ENCODE measurements around the gene NCLN.
A peak's percentile ranks its signal among the peaks of the same experiment; 100 is the strongest.

Gene NCLN

DNA sequence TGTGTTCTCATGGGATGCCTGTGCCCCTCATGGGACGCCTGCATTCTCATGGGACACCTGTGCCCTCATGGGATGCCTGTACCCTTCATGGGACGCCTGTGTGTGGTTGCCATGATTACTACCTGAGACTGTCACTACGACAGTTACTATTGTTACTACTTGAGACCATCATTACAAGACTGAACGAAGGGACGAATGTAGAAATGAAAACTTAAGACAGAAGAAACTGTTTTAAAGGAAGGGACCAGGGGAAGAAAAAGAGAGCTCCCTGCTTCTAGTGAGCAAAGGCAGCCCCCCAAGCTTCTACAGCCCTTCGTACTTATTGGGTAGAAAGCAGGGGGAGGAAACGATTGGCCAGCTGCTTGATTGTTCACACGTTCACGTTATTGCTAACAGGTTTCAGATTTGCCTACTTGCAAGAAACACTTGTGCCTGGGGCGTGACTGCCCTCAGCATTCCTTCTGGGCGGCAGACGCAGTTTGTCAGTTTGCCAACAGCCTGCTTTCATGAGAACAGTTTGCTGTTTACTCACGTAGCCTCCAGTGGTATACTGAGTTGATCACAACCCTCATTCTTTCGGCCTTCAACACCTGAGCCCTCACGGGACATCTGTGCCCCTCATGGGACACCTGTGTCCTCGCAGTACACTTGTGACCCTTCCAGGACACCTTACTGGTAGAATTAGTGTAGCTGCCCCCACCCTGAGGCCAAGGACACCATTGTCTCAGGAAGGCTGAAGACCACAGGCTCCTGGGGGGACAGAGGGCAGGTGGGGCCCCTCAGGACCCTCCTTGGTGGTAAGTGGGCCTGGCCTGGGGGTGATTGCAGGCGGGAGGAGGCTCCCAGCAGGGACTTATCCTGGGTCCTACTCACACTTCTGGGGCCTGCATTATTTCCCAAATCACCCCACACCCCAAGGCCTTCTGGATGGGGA lies 9.7 kb upstream of the NCLN start:
- H3K27ac ChIP-seq (ENCODE audit: low read depth, low read length) = no peak overlapping the region
- H3K4me1 ChIP-seq (ENCODE audit: insufficient read depth, low read length) = no peaks in the 10 kb centered on the region
- no peak overlapping the region for H3K9ac ChIP-seq (ENCODE audit: low read depth, low read length)
- 80% methylated on average over 16 of the region's 17 CpGs for WGBS
- no peaks in the 10 kb centered on the region for H3K36me3 ChIP-seq (ENCODE audit: insufficient read depth, low read length)
- H3K27me3 ChIP-seq (ENCODE audit: insufficient read depth, low read length) = no peaks in the 10 kb centered on the region
- H3K9me3 ChIP-seq (ENCODE audit: insufficient read depth, low read depth, low read length) = no peaks in the 10 kb centered on the region
- H3K4me3 ChIP-seq (ENCODE audit: low read length) = no peak overlapping the region

GRCh38 chr19:3176715-3177501 lies 8.8 kb upstream of the NCLN start:
- H3K4me1 ChIP-seq (ENCODE audit: insufficient read depth, low read length) = no peaks in the 10 kb centered on the region
- H3K9ac ChIP-seq (ENCODE audit: low read depth, low read length) = no peak overlapping the region
- no peaks in the 10 kb centered on the region for H3K27me3 ChIP-seq (ENCODE audit: insufficient read depth, low read length)
- H3K9me3 ChIP-seq (ENCODE audit: insufficient read depth, low read depth, low read length) = no peaks in the 10 kb centered on the region
- H3K4me3 ChIP-seq (ENCODE audit: low read length) = no peak overlapping the region
- H3K36me3 ChIP-seq (ENCODE audit: insufficient read depth, low read length) = no peaks in the 10 kb centered on the region
- WGBS = 85% methylated on average over 11 of the region's 11 CpGs
- H3K27ac ChIP-seq (ENCODE audit: low read depth, low read length) = no peak overlapping the region

DNA sequence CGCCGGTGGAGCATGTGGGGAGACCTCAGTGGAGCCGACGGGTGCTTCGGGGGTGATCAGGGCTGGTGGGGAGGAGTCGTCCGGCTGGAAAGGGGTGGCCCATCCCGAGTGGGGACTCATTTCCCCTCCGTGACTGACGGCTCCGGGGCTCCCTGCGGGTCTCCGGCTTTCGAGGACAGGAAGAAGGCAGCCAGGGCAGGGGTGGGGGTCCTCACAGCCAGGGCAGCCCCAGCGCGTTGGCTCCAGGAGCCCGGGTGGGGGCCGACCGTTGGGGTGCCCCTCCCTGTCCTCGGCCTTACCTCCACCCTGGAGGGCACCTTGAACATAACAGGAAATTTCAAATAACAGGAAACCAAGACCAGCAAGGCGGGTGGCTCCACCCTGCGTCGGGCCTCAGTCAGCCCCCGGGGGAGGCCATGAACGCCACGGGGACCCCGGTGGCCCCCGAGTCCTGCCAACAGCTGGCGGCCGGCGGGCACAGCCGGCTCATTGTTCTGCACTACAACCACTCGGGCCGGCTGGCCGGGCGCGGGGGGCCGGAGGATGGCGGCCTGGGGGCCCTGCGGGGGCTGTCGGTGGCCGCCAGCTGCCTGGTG lies 7.3 kb upstream of the NCLN start, which contains the start of gene S1PR4:
TSS of gene S1PR4 (plus strand) at position 393 of the 596 bp plus-strand sequence. CDS start at position 417, 24 bp downstream.
- Histone ChIP-seq H3K9ac (ENCODE audit: low read depth, low read length) (no peak within 1 kb of the TSS), H3K27ac (ENCODE audit: low read depth, low read length) (no peak within 1 kb of the TSS), H3K4me1 (ENCODE audit: insufficient read depth, low read length) (no peaks in the 10 kb centered on the region), H3K4me3 (ENCODE audit: low read length) (no peak within 1 kb of the TSS), H3K27me3 (ENCODE audit: insufficient read depth, low read length) (no peaks in the 10 kb centered on the region), H3K36me3 (ENCODE audit: insufficient read depth, low read length) (no peaks in the 10 kb centered on the region), H3K9me3 (ENCODE audit: insufficient read depth, low read depth, low read length) (no peaks in the 10 kb centered on the region)
- 95% methylated on average over 42 of the region's 42 CpGs for WGBS

DNA sequence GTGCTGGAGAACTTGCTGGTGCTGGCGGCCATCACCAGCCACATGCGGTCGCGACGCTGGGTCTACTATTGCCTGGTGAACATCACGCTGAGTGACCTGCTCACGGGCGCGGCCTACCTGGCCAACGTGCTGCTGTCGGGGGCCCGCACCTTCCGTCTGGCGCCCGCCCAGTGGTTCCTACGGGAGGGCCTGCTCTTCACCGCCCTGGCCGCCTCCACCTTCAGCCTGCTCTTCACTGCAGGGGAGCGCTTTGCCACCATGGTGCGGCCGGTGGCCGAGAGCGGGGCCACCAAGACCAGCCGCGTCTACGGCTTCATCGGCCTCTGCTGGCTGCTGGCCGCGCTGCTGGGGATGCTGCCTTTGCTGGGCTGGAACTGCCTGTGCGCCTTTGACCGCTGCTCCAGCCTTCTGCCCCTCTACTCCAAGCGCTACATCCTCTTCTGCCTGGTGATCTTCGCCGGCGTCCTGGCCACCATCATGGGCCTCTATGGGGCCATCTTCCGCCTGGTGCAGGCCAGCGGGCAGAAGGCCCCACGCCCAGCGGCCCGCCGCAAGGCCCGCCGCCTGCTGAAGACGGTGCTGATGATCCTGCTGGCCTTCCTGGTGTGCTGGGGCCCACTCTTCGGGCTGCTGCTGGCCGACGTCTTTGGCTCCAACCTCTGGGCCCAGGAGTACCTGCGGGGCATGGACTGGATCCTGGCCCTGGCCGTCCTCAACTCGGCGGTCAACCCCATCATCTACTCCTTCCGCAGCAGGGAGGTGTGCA lies 6.6 kb upstream of the NCLN start:
- Histone ChIP-seq H3K9me3 (ENCODE audit: insufficient read depth, low read depth, low read length) (no peaks in the 10 kb centered on the region), H3K27me3 (ENCODE audit: insufficient read depth, low read length) (no peaks in the 10 kb centered on the region), H3K27ac (ENCODE audit: low read depth, low read length) (no peak overlapping the region), H3K4me1 (ENCODE audit: insufficient read depth, low read length) (no peaks in the 10 kb centered on the region), H3K4me3 (ENCODE audit: low read length) (no peak overlapping the region), H3K9ac (ENCODE audit: low read depth, low read length) (no peak overlapping the region), H3K36me3 (ENCODE audit: insufficient read depth, low read length) (no peaks in the 10 kb centered on the region)
- 93% methylated on average over 52 of the region's 52 CpGs for WGBS

- Histone ChIP-seq H3K36me3 (ENCODE audit: insufficient read depth, low read length) (no peaks in the 10 kb centered on the region), H3K4me3 (ENCODE audit: low read length) (no peak overlapping the region), H3K9ac (ENCODE audit: low read depth, low read length) (no peak overlapping the region), H3K27me3 (ENCODE audit: insufficient read depth, low read length) (no peaks in the 10 kb centered on the region), H3K9me3 (ENCODE audit: insufficient read depth, low read depth, low read length) (no peaks in the 10 kb centered on the region), H3K4me1 (ENCODE audit: insufficient read depth, low read length) (no peaks in the 10 kb centered on the region), H3K27ac (ENCODE audit: low read depth, low read length) (no peak overlapping the region)
- WGBS = 93% methylated on average over 31 of the region's 31 CpGs
Measured at GRCh38 chr19:3179739-3180293, 5.9 kb upstream of the NCLN start.

DNA sequence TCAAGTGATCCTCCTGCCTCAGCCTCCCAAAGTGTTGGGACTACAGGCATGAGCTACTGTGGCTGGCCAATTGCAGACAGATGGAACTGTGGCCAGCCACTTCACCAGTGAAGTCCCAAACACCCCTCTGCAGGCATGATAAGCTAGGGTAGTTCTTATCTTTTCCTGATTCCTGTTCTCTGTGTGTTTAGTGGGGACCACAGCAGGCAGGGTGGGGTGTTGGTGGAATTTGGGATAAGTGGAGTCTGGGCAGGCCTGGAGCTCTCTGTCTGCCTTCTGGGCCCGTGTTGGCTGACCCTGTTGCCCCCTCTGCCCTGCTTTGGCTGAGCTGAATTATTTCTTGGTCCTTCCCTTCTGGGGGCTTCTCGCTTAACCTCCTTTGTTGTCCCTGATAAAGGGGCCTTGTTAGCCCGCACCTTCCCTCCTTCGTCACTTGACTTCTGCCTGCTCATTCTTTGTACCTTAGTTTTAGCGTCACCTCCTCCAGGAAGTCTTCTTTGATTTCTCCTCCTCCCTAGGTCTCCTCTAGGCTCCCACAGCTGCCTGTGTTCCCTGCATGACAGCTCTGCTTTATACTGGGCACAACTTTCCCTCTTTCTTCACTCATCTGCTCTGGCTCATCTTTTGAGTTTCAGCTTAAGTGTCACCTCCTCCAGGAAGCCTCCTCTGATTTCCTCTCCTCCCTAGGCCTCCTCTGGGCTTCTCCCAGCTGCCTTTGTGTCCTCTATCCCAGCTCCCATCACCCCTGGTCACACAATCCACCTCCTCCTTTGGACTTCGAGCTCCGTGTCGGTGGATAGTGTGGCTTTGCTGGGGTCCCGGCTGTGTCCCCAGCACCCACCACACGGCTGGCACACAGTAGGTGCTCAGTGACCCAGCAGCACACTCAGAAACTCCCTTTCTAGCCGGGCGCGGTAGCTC lies 1.7 kb upstream of the NCLN start:
- H3K4me1 ChIP-seq (ENCODE audit: insufficient read depth, low read length) = peaks cover 9% of the 10 kb centered on the region; the same call in 1 of the 2 replicates
- 0 out of 2 replicates have a peak, but pooled peaks cover 1% of the 10 kb centered on the region for H3K36me3 ChIP-seq (ENCODE audit: insufficient read depth, low read length)
- WGBS = 90% methylated on average over 13 of the region's 13 CpGs
- H3K4me3 ChIP-seq (ENCODE audit: low read length) = no peak overlapping the region
- no peak overlapping the region for H3K9ac ChIP-seq (ENCODE audit: low read depth, low read length)
- H3K9me3 ChIP-seq (ENCODE audit: insufficient read depth, low read depth, low read length) = no peaks in the 10 kb centered on the region
- no peaks in the 10 kb centered on the region for H3K27me3 ChIP-seq (ENCODE audit: insufficient read depth, low read length)
- no peak overlapping the region for H3K27ac ChIP-seq (ENCODE audit: low read depth, low read length)

DNA sequence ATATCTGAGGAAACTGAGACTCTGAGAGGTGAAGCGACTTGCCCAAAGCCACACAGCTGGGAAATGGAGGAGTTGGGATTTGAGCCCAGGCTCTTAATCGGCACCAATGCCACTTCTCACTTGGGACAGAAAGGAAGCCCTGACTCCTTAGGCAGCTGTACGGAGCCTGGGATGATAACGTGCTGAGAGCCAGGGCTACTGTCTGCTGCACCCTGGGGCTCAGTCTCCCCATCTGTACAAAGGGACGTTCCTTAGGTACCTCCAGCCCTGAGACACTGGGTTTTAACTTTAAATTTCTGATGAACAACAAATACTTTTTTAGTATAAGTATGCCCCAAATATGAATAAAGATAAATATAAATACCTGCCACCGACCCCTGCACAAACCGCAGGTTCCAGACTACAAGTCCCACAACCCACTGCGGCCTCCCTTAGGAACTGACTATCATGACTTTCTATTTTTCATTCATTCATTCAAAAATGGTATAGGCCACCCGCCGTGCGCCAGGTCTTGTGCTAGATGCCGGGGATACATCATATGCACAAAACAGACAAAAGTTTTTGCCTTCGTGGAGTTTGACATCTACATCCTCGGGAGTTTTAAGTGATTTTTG lies 776 bp upstream of the NCLN start:
- WGBS = 17% methylated on average over 14 of the region's 14 CpGs
- Histone ChIP-seq H3K27ac (ENCODE audit: low read depth, low read length) (no peak overlapping the region; the same call in 1 of the 2 replicates), H3K4me3 (ENCODE audit: low read length) (peak overlapping the region; percentile 85), H3K36me3 (ENCODE audit: insufficient read depth, low read length) (0 out of 2 replicates have a peak, but pooled peaks cover 6% of the 10 kb centered on the region), H3K27me3 (ENCODE audit: insufficient read depth, low read length) (no peaks in the 10 kb centered on the region), H3K9ac (ENCODE audit: low read depth, low read length) (peak overlapping the region; percentile 88; the same call in 1 of the 2 replicates), H3K4me1 (ENCODE audit: insufficient read depth, low read length) (peaks cover 9% of the 10 kb centered on the region; the same call in 1 of the 2 replicates), H3K9me3 (ENCODE audit: insufficient read depth, low read depth, low read length) (no peaks in the 10 kb centered on the region)

GRCh38 chr19:3186160-3186688 lies 494 bp downstream of the NCLN start:
- peaks cover 9% of the 10 kb centered on the region; the same call in 1 of the 2 replicates for H3K4me1 ChIP-seq (ENCODE audit: insufficient read depth, low read length)

More at GRCh38 chr19:3186160-3186688, 494 bp downstream of the NCLN start:
- WGBS = under 1% methylated on average over 38 of the region's 38 CpGs
- Histone ChIP-seq H3K27me3 (ENCODE audit: insufficient read depth, low read length) (no peaks in the 10 kb centered on the region), H3K4me3 (ENCODE audit: low read length) (peak overlapping the region; percentile 85), H3K9ac (ENCODE audit: low read depth, low read length) (peak overlapping the region; percentile 88), H3K36me3 (ENCODE audit: insufficient read depth, low read length) (0 out of 2 replicates have a peak, but pooled peaks cover 6% of the 10 kb centered on the region), H3K27ac (ENCODE audit: low read depth, low read length) (peak overlapping the region; percentile 67; the same call in 1 of the 2 replicates), H3K9me3 (ENCODE audit: insufficient read depth, low read depth, low read length) (no peaks in the 10 kb centered on the region)

Measured in HUES64 (cell line).